OCI-LY7 (cell line): ENCODE data around the gene TTC33.

ENCODE experiments used
- EZH2phosphoT487 ChIP-seq: fragments of 200-600 bp; sonication (generic); IDR thresholded peaks from 2 replicates; pipeline ENCODE4 v1.6.1; 2018; ENCODE audit warnings: low read depth, borderline replicate concordance, mild to moderate bottlenecking, mixed run types, antibody characterized with exemption, low read length, moderate library complexity, mixed read lengths
- TF ChIP-seq, protein P1 (sequence below): fragments of 200-600 bp; sonication (generic); conservative IDR thresholded peaks from 2 replicates; pipeline ENCODE4 v1.5.1; 2014; ENCODE audit warnings: mild to moderate bottlenecking, antibody characterized with exemption, low read length, moderate library complexity, mixed read lengths

DNA sequence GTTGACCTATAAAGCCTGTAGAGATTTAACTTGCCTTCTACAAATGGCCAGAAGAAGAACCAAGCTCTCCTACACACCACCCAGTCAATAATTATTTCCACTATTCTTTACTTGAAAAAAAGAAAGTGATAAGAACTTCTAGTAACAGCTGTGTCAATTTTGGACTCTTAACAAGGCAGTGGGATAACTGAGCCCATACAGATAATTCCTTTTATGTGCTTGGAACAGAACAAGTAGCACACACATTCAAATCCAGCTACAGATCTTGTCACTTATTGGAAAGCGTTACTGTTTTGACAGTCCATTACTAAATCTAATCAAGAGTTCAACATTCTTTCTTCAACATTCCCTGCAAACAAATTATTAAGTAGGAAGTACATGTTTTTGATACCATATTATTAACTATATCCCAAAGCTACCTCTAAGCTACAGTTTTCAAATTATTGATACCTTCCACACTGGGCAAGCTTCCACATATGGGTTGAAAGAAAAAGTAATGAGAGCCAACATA is 69.7 kb downstream of the TTC33 start:
- TF ChIP-seq, protein P1, sequence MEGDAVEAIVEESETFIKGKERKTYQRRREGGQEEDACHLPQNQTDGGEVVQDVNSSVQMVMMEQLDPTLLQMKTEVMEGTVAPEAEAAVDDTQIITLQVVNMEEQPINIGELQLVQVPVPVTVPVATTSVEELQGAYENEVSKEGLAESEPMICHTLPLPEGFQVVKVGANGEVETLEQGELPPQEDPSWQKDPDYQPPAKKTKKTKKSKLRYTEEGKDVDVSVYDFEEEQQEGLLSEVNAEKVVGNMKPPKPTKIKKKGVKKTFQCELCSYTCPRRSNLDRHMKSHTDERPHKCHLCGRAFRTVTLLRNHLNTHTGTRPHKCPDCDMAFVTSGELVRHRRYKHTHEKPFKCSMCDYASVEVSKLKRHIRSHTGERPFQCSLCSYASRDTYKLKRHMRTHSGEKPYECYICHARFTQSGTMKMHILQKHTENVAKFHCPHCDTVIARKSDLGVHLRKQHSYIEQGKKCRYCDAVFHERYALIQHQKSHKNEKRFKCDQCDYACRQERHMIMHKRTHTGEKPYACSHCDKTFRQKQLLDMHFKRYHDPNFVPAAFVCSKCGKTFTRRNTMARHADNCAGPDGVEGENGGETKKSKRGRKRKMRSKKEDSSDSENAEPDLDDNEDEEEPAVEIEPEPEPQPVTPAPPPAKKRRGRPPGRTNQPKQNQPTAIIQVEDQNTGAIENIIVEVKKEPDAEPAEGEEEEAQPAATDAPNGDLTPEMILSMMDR = no peak
- TF ChIP-seq EZH2phosphoT487 = no peak
